NCI-H345 treated with DMSO at 0.1 percent for 48 hours (cell line): ENCODE measurements around the gene LASP1.
"Not testable (repeated sequence)": the region's sequence is repeated elsewhere in the genome, so short reads cannot be mapped to it uniquely, and the experiment has no call there.

ENCODE experiments used
- DNase-seq: peaks from one replicate; lab custom pipeline; 2025; ENCODE audit not compliant: unreplicated experiment; lab: John Stamatoyannopoulos, UW

LASP1 gene

DNA sequence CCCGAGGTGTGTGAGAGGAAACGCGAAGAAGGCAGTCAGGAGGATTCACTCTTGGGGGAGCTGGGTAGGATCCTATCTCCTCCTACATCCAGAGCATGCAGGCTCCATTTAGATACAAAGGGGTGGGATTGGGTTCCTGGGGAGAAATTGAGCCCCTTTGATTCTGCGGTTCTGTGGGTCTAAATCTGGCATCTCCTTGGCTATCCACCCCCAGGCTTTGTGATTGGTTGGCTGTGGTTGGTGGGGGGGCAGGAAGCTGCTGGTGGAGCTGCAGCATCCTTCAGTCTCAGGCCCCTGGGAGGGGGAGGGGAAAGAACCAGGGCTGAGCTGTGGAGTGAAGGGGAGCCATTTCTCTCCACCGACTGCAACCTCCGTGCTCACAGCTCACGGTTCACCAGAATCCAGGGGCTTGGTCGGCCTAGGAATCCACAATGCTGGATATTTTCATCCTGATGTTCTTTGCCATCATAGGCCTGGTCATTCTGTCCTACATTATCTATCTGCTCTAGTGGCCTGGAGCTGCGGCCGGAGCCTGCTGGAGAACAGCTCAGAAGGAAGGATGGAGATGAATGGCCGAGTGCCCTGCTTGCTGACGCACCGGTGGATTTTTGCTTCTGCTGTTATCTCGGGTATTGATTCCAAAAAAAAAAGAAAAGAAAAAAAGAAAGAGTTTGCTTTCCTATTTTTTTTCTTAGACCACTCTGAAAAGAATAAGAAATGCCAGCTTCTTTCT, 55.6 kb downstream of the LASP1 start, which contains the start of gene LASP1NB:
LASP1NB (plus strand) TSS at position 352 of the 733 bp plus-strand sequence.
- DNase-seq = no peak

DNA sequence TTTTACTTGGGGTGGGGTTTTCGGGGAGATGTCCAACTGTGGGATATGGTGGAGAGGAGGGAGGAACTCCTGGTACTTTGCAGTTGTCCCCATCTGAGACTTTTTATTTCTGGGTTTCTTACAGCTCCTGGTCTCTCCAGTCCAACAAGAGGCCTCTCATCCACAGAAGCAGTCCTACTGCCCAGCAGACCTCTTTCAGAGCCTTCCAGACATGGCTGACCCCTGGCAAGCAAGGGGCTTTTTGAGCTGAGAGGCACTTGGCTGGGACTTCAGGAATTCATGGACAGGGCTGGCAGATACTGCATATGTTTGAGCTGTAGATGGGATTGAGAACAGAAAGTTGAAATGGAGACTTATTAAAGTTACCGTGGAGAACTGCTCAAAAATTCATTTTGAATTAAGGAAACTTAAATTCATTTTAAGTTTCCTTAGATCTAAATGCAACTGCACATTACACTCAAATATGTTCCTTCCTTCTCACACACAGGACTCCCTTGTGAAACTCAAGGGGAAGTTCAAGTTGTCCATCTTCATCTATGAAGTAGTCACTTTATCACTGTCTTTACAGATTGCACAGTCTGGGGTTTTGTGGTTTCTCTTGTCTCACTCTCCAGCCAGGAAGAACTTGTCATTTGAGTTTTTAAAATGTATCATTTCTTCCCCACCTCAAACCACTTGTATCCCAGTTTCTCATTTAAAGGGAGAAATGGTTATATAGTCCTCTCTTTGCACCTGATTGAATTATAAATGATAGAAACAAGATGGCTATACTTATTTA, 56.6 kb downstream of the LASP1 start:
- DNase-seq = no peak

DNA sequence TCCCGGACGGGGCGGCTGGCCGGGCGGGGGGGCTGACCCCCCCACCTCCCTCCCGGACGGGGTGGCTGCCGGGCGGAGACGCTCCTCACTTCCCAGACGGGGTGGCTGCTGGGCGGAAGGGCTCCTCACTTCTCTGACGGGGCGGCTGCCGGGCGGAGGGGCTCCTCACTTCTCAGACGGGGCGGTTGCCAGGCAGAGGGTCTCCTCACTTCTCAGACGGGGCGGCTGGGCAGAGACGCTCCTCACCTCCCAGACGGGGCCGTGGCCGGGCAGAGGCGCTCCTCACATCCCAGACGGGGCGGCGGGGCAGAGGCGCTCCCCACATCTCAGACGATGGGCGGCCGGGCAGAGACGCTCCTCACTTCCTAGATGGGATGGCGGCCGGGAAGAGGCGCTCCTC, 60.9 kb downstream of the LASP1 start:
- DNase-seq = not testable (repeated sequence)

DNA sequence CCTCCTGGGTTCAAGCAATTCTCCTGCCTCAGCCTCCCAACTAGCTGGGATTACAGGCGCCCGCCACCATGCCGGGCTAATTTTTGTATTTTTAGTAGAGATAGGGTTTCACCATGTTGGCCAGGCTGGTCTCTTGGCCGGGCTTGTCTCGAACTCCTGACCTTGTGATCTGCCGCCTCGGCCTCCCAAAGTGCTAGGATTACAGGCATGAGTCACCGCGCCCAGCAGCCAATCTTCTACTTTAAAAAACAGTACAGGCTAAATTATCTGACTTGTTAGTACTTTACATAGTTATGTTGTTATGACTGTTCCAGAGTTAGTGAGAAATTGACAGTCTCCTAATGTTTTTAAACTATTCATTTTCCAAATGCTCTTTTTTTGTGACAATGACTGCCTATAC, 64.1 kb downstream of the LASP1 start:
- not testable (repeated sequence) for DNase-seq

DNA sequence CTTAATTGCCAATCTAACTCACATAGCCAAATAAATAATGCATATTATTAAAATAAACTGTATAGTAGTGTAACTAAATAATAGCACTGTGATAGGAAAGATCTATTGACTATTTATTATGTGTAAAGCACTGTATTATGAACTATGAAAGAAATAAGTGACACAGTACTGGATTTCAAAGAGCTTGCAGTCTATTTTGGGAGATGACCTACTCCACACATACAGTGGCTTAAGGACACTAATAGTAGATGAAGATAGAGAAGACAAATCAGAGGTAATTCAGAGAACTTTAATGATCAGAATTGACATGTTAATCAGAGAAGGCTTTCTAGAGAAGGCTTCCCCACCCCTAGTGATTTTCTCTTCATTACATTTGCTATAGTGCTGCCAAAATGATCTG, 70.1 kb downstream of the LASP1 start:
- no peak for DNase-seq

DNA sequence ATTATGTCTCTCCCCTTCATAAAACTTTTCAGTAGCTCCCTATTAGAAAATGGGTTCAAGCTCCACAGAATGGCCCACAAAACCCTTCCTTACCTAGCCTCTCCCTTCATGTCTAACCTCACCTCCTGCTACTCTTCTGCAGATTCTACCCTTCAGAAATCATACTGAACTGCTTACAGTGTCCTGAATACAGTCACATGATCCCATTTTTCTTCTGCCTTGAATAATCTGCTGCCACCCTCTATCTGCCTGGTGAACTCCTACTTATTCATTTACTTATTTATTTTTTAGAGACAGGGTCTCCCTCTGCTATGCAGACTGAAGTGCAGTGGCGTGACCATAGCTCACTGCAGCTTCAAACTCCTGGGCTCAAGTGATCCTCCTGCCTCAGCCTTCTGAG, 70.5 kb downstream of the LASP1 start:
- no peak for DNase-seq

DNA sequence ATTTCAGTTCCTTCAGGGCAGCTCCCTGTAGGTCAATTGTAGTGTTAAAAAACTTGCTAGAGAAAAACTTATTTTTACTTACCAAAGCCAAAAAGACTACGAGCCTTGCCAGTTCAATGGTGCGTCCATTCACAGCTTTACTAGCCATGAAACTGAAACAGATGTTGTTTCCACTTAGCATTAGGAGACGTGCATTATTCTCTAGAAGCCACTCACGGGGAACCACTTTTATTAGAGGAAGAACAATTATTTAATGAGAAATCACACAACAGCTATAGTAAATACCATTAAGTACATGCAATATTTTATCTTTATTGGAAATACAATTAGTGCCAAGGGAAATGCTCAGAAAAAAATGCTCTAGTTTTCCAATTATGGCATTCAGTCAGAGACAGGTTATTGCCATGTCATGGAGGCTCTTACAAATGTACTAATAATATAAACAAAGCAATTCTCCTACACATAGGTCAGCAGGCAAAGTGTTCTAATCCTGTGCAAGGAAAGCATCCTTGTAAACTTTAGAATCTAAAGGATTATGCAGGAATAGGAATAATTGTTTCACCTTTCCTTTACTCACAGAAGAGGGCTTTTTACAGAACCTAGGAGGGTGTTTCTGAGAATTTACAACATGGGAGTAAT, 73.0 kb downstream of the LASP1 start:
- no peak for DNase-seq

DNA sequence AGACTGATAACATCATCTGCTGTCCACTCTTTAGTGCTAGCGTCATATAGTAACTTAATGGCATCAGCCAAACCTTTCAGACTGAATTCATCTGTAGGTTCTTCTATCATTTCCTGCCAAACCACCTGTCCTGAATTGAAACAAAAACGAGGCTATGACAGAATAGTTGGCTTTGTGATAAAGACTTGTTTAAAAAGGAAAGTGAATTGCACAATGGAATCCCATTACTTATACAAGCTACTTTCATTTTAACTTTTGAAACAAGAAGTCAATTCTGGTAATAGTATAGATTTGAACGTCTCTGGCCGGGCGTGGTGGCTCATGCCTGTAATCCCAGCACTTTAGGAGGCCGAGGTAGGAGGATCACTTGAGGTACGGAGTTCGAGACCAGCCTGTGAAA, 73.7 kb downstream of the LASP1 start:
- DNase-seq = no peak

DNA sequence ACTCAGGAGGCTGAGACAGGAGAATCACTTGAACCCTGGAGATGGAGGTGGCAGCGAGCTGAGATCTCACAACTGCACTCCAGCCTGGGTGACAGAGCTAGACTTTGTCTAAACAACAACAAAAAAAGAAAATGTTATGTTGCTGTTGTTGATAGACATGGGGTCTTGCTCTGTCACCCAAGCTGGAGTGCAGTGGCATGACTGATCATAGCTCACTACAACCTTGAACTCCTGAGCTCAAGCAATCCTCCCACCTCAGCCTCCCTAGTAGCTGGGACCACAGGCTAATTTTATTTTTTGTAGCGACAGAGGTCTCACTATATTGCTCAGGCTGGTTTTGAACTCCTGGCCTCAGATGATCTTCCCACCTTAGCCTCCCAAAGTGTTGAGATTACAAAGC, 77.3 kb downstream of the LASP1 start:
- DNase-seq = no peak

DNA sequence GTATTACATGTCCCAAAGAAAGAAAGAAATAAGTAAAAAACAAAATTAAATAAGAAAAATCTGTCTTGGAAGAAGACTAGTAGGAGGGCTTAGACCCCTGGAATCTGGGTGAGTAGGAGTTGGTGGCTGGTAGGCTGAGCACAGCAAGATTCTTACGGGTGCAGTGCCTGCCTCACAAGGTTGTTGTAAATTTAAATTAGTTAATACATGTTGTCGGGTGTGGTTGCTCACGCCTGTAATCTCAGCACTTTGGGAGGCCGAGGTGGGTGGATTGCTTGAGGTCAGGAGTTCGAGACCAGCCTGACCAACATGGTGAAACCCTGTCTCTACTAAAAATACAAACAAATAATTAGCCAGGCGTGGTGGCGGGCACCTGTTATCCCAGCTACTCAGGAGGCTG, 83.9 kb downstream of the LASP1 start:
- not testable (repeated sequence) for DNase-seq

DNA sequence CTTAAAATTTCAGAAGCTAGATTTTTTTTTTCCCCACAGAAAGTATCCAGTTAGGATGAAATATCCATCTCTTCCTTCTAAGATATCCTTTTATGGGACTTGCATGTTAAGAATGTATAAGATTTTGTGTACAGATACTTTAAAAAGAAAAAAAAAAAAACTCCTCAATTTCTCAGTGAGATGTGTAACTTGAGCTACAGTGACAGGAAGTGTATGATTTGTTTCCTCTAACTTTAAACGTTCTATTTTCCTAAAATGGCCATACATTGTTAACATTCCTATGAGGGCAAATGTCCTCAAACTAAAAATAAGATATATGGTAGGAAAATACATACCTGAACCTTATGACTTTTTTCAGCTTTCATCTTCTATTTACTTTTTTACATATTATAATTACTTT, 88.5 kb downstream of the LASP1 start:
- no peak for DNase-seq

DNA sequence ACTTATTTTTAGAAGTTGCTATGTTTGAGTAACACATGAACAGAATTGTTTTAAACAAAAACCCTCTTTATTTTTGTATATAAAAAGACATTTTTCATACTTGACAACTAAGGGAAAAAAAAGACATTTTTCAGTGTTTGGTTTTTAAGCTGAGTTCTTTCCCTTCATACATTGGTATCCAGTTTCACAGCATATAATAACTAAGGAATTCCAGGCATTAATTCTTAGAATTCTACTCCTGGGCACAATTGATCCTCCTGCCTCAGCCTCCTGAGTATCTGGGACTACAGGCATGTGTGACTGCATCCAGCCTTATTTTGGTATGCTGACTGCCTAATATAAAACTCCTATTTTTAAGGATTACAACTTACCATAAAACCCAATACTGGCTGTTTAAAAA, 88.9 kb downstream of the LASP1 start:
- no peak for DNase-seq

DNA sequence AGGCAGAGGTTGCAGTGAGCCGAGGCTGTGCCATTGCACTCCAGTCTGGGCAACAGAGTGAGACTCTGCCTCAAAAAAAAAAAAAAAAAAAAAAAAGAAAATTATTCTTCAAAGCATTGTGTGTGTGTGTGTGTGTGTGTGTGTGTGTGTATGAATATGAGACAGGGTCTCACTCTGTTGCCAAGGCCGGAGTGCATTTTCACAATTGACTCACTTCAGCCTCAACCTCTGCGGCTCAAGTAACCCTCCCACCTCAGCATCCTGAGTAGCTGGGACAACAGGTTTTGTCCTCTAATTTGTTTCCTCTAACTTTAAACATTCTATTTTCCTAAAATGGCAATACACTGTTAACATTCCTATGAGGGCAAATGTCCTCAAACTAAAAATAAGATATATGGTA, 89.7 kb downstream of the LASP1 start:
- DNase-seq = no peak

DNA sequence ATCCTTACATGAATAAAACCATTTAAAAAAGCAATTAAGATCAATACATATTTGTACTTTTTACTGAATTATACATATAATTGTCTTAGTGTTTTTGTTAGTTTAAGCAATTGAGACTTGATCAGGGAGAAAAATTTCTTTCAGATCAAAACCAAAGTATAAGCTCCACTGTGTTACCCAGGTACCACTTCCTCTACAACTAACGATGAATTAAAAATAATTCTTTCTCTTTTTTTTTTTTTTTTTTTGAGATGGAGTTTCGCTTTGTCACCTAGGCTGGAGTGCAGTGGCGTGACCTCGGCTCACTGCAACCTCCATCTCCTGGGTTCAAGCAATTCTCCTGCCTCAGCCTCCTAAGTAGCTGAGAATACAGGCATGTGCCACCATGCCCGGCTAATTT, 90.5 kb downstream of the LASP1 start:
- no peak for DNase-seq

DNA sequence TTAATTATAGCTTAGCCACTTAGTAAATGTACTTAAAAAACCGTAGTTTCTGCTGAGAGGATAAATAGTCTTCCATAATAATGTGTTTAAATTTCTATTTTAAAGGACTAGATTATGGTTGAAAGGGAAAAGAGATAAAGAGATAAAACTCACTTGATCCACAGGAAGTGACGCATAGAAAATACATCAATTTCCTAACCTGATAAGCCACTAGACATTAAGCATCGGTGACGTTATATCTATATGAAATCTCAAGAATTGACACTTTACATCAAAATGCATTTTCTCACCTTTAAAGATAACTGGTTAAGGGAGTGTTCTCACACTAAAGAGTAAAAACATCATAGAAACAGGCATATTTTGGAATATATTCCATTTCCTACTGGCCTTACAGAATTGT, 91.6 kb downstream of the LASP1 start:
- no peak for DNase-seq

DNA sequence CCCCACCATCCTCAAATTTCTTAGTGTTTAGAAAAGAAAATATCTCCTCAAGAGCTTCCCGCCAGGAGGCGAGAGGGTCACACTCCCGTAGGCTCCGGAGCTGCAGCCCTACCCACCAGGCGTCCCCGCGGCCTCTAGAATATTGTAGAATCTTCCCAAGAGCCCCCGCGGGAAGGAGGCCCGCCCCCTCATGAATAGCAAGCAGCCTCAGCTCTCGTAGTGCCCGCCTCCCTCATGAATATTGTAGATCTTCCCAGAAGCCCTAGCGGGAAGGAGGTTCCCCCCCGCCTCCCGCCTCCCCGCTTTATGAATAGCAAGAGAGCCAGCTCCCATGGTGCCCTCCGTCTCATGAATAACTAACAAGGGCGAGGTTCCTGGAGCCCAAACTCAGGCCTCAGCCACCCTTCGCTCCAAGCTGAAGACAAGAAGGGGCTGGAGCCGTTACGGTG, 97.5 kb downstream of the LASP1 start, which contains the start of gene FBXO47:
FBXO47 (minus strand) TSS at position 114 of the 449 bp plus-strand sequence. CDS start 4,378 bp downstream, outside the sequence.
- no peak for DNase-seq

DNA sequence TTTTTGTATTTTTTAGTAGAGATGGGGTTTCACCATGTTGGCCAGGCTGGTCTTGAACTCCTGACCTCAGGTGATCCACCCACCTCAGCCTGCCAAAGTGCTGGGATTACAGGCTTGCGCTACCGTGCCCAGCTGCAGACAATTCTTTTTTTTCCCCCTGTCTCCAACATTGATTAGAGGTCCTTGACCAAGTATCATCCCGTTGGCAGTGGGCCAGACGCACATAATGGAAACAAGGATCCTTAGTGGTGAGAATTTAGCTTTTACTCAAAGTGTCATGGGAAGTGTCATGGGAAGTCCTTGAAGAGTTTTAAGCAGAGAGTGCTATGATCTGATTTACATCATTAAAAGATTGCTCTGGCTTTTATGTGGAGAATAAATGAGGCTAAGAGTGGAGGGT, 99.4 kb downstream of the LASP1 start:
- DNase-seq = no peak

DNA sequence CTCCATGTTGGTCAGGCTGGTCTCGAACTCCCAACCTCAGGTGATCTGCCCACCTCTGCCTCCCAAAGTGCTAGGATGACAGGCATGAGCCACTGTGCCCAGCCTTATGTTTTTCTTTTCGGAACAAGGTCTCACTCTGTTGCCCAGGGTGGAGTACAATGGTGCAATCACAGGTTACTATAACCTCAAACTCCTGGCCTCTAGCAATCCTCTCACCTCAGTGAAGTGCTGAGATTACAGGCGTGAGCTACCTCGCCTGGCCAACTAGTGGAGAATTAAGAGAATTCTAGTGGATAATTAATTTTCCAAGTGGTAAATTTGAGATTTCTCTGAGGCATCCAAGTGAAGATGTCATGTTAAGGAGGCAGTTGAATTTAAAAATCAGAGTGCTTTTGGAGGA, 100.3 kb downstream of the LASP1 start:
- no peak for DNase-seq

DNA sequence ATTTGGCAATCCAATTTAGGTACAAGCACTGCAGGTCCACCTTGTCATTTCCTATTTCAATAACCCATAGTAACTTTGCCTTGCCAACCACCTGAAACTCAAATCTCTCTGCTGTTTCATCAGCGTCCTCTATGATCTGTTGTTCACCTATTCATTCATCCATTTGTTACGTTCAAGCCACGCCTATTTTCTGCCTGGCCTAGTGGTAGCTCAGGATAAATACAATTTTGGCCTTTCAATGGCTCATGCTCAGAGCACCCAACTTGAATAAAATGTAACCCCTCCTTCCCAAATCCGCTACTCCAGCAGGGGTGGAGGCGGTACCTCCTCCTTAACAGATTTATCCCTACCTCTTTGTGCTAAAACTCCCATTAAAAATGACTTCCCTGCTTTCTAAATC, 100.9 kb downstream of the LASP1 start:
- no peak for DNase-seq
